DND-41 (cell line): ENCODE measurements around the gene LSS.

Experiments
- EZH2 ChIP-seq: IDR thresholded peaks from 3 replicates; pipeline ENCODE4 v1.6.1; 2012; ENCODE audit warnings: borderline replicate concordance, low read depth, mild to moderate bottlenecking, moderate library complexity, low read length, inconsistent platforms; ENCODE audit not compliant: severe bottlenecking
- TF ChIP-seq, protein P1 (sequence below): IDR thresholded peaks from 2 replicates; pipeline ENCODE4 v1.5.1; 2012; ENCODE audit warnings: borderline replicate concordance, low read length, moderate library complexity, mild to moderate bottlenecking; ENCODE audit not compliant: poor library complexity, severe bottlenecking; ENCODE audit errors: extremely low read depth

DNA sequence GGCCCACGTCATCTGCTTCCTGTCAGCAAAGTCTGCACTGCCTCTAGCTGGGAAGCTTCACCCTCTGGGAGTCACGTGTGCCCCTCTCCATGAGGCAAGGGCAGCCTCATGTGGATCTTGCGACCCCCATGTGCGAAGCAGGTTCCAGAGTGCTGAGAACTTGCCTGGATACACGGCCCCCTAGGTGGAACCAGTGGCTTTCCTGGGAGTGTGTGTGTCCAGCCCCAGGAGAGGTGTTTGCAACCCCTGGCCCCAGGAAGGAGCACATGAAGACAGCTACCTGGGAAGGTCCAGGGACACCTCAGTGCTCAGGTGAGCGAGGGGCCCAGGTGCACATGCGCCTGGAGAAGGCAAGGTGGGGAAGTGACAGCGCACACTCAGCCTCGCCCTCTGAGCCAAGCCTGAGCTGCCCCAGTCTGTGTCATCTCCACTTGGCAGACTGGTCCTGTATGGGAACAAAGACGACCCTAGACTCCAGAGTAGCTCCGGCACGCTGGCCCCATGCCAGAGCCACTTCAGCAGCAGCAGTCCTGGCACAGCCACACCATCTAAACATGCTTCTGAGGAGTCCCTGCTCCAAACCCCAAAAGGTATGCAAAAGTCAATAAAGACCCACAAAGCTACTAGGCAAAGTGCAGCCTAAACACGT is 8.9 kb downstream of the LSS start:
- TF ChIP-seq, protein P1, sequence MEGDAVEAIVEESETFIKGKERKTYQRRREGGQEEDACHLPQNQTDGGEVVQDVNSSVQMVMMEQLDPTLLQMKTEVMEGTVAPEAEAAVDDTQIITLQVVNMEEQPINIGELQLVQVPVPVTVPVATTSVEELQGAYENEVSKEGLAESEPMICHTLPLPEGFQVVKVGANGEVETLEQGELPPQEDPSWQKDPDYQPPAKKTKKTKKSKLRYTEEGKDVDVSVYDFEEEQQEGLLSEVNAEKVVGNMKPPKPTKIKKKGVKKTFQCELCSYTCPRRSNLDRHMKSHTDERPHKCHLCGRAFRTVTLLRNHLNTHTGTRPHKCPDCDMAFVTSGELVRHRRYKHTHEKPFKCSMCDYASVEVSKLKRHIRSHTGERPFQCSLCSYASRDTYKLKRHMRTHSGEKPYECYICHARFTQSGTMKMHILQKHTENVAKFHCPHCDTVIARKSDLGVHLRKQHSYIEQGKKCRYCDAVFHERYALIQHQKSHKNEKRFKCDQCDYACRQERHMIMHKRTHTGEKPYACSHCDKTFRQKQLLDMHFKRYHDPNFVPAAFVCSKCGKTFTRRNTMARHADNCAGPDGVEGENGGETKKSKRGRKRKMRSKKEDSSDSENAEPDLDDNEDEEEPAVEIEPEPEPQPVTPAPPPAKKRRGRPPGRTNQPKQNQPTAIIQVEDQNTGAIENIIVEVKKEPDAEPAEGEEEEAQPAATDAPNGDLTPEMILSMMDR, result no peak
- no peak for TF ChIP-seq EZH2
